ENCODE results near the gene CD6. TPM values are rescaled to one million over a fixed set of nuclear protein-coding genes. Genes with fewer than 3 reads are reported as not detected.

The CD6 gene
- total RNA-seq, 1 donor from 2014 or later = 0.22 TPM

DNA sequence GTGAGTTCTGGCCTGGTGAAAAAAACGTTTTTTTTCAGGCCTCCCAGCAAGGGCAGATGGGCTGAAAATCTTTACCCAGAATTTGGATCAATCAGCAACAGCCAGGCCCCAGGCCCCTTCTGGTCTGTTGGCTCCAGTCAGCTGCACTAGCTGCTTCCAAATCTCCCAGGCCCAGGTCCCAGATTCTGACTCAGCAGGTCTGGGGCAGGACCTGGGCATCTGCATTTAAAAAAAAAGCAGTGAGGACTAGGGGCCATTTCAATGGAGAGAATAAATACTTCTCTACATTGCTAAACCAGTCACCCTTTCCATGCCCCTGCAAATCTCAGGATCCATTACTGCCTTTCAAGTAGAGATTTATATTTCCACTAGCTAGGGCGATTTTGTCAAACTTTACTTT is 23.8 kb upstream of the CD6 start:
- ATAC-seq = no peak
- DNase-seq (ENCODE audit: missing footprints) = no peak
- intact Hi-C loops (cut with DNase I) = no loop called here

DNA sequence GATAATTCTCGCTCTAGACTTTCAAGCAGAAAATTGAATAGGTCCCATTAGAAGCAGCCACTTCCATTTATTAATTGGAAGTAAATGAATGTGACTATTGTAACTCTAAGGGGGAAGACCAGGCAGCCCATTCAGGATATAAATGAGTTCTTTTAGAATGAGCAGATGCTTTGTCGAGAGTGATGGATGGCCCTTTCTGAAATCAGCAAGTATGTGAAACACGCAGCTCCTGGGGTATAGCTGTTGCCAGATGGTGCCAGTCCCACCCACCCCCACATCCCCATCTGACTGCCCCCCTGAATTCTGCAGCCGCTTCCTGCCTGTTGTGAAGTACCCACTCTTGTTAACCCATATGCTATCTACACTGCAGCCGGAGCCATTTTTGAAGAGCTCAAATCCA is 23.2 kb upstream of the CD6 start:
- ATAC-seq (no peak), DNase-seq (ENCODE audit: missing footprints) (no peak)
- intact Hi-C loops (cut with DNase I) = no loop called here

DNA sequence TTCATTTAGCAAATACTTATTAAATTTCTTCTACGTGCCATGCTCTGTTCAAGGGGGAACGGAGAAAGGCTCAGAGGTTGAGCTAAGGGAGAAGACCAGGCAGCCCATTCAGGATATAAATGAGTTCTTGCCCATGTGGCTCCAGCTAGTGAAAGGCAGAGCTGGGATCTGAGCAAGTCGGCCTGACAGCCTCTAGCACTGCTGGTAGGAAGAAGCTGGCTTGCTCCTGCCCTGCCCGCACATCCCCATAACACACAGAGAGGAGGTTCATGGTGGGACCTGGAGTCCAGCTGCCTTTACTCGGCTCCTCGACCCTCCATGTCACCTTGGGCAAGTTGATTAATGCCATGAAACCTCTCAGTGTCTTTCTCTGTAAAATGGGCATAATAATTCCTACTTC is 21.5 kb upstream of the CD6 start:
- DNase-seq (ENCODE audit: missing footprints) (no peak), ATAC-seq (no peak)
- intact Hi-C loops (cut with DNase I) = loop anchor here (5.0 kb wide), 1 partner anchor 33 kb away; no protein-coding TSS in a partner anchor

DNA sequence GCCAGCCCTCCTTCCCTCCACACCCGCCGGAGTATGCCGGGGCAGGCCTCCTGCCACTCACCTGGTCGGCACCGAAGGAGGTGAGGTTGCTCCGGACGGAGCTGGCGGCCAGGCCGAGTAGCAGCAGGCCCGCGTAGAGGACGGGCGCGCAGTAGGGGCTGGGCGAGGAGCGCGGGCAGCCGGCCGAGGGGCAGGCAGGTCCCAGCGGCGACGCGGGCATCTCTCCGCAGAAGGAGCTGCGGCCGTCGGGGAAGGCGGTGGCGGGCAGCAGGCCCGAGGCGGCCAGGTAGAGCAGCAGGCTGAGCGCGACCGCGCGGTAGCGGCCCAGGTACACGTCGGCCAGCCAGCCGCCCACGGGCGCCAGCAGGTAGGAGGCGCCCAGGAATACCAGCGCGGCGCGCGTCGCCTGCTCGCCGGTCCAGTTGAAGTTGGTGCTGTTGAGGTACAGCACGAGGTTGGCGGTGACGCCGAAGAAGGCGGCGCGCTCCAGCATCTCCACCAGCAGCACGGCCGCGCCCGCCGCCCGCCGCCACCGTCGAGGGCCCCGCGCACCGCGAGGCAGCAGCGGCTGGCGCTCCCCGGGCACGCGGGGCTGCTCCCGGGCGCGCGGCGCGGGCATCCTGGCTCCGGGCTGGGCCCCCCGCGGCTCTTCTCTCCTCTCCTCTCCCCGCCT is 20.4 kb upstream of the CD6 start:
- no peak for DNase-seq (ENCODE audit: missing footprints)
- intact Hi-C loops (cut with DNase I) = loop anchor here (5.0 kb wide), 1 partner anchor 34 kb away; no protein-coding TSS in a partner anchor
- ATAC-seq = peak; percentile 3

DNA sequence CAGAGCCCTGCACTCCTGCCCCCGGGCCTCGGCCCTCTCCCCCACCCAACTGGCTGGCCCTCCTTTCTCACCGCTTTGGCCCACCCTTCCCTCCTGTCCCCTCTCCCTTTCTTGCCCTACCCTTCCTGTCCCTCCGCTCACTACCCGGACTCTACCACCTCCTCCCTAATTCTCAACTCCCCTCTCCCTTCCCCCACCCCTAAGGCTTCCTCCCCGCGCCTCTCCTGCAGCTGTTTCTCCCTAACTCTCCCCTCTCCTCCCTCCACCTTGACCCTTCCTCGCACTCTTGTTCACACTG is 19.9 kb upstream of the CD6 start:
- DNase-seq (ENCODE audit: missing footprints) = no peak
- intact Hi-C loops (cut with DNase I) = loop anchor here (5.0 kb wide), 1 partner anchor 34 kb away; no protein-coding TSS in a partner anchor
- ATAC-seq = peak; percentile 18

DNA sequence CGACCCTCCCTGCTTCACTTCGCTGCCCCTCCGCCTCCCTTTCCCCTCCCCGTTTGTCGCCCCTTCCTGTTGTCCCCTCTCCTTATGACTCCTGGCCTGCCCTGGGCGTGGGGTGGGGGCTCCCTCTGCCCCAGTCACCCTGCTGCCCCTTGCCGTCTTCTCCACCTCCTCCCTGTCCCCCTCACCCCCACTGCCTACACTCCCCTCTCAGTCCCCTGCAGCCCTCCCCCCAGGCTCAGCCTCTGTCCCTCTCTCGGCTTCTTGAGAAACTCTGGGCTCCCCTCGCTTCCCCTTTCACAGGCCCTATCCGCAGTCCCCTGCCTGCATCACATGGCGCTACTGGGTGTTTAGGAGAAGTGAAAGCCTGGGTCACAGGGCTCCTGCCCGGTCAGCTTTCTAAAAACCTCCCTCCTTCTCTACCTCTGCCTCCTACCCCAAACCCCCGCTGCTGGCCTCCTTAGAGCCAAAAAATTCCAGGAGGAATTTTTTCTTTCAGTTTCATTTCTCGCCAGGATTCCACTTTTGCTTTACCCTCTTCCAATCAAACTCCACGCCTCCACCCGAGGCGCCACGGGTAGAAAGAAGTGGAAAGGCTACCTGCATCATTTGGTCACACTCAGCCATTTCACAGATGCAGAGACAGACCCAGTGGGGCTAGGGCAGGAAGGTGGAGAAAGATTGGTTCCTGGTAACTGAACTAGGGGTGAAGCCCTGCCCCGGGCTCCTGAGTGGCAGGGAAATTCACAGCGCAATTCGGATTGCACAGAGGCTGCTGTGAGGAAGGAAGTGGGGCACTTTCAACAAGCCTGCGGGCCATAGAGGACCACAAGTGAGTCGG is 19.4 kb upstream of the CD6 start, which contains the start of gene SLC15A3:
Gene SLC15A3, minus strand, starts transcription at position 273 of the 838 bp plus-strand sequence. CDS start 625 bp downstream, outside the sequence.
- DNase-seq (ENCODE audit: missing footprints) = peak; percentile 94

DNA sequence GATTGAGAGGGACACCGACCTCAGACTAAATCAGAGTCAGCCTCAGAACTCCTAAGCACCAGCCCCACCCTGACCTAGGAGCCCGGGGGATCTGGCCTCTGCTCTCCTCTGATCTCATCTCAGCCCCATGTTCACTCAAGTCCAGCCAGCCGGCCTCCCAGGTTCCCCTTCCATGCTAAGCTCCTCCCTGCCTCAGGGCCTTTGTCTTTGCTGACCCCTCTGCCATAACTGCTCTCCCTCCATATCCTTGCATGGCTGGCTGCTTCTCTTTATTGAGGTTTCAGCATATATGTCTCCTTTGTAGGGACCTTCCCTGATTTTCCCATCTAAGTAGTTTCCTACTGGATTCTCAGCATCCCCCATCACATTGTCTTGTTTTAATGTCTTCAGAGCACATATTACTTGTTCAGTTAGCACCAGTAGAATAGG is 18.7 kb upstream of the CD6 start:
- no peak for DNase-seq (ENCODE audit: missing footprints)
- intact Hi-C loops (cut with DNase I) = loop anchor here (5.0 kb wide), 1 partner anchor 35 kb away; no protein-coding TSS in a partner anchor
- peak; percentile 27 for ATAC-seq

More for the DNA sequence above, 19.4 kb upstream of the CD6 start, which contains the start of gene SLC15A3:
- peak; percentile 82 for ATAC-seq
- intact Hi-C loops (cut with DNase I) = loop anchor here (5.0 kb wide), 1 partner anchor 35 kb away; no protein-coding TSS in a partner anchor

DNA sequence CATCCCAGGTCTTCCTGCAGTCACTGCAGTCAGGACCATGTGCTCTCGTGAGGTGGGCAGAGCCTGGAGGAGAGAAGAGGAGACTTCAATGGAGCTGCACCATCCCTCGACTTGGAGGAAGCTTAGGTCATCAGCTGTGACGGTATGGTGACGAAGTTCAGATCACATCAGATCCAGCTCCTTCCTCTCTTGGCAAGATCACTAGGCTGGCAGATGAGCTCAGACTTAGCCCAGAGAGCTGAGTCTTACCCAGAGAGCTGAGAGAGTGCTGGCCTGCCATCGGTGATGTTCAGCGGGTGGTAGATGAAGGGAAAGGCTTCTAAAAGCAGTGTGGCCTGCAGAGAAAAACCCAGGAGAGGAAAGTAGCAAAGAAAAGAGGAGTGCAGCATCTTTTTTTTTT is 17.7 kb upstream of the CD6 start:
- DNase-seq (ENCODE audit: missing footprints) = no peak
- intact Hi-C loops (cut with DNase I) = loop anchor here (5.0 kb wide), 1 partner anchor 36 kb away; no protein-coding TSS in a partner anchor
- ATAC-seq = no peak

DNA sequence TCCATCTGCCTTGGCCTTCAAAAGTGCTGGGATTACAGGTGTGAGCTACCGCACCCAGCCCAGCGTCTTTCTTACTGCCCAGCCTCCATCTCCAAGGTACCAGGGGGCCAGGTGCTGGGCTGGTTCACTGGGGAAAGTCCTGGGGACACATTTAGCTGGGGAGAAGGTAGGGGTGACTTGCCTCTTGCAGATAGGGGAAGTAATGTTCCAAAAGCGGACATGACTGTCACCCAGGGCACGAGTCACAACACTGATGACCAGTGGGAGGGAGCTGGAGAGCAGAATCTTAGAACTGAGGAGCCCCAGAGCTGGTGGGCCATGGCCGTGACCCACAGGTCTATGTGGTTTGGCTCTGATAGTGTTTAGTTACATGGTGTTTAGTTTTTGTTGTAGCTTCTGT is 17.1 kb upstream of the CD6 start:
- ATAC-seq (no peak), DNase-seq (ENCODE audit: missing footprints) (no peak)
- intact Hi-C loops (cut with DNase I) = loop anchor here (5.0 kb wide), 1 partner anchor 37 kb away; no protein-coding TSS in a partner anchor

DNA sequence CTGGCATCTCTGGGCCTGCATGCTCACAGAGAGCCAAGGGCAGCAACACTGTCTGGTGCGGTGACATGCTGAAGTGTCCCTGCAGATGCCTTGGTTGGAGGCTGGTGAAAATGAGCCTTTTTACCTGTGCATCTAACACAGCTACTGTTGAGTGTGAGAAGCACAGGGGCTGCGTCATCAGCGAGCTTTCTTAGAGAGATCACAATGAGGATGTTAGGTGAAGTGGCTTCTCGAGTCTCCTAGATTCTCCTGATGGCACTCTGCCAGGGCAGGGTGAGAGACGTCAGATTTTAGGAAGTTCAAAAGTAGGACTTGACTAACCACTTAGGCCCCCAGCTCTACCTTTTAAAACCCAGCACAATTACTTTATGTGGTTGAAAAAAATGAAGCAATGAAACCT is 15.9 kb upstream of the CD6 start:
- ATAC-seq = no peak
- DNase-seq (ENCODE audit: missing footprints) = no peak
- intact Hi-C loops (cut with DNase I) = no loop called here

DNA sequence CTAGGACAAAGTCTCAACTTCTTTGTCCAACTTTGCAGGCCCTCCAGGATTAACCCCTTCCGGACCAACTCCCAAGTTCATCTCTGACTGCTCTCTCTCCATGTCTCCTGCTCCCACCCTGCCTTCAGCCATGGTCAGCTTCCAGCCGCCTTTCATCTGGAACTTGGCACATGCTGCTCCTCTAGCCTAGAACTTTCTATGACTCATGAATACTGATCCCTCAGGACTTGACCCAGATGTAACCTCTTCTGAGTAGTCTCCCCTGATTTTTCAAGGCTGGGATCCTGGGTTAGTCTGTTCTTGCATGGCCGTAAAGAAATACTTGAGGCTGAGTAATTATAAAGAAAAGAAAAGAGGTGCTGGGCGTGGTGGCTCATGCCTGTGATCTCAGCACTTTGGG is 14.3 kb upstream of the CD6 start:
- intact Hi-C loops (cut with DNase I) = no loop called here
- DNase-seq (ENCODE audit: missing footprints) = no peak
- no peak for ATAC-seq

DNA sequence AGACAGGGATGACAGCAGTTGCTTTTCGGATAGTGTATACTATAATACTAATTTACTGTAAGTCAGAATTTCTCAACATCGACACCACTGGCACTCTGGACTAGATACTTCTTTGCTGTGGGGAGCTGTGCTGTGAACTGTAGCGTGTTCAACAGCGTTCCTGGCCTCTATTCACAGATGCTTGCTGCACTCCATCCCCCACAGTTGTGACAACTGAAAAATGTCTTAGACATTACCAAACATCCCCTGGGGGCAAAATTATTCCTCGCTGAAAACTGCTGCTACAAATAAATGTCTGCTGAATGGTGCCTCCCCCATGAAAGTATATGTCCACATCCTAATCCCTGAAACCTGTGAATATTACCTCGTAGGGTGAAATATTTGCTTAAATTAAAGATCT is 12.0 kb upstream of the CD6 start:
- ATAC-seq (no peak), DNase-seq (ENCODE audit: missing footprints) (no peak)
- intact Hi-C loops (cut with DNase I) = no loop called here

DNA sequence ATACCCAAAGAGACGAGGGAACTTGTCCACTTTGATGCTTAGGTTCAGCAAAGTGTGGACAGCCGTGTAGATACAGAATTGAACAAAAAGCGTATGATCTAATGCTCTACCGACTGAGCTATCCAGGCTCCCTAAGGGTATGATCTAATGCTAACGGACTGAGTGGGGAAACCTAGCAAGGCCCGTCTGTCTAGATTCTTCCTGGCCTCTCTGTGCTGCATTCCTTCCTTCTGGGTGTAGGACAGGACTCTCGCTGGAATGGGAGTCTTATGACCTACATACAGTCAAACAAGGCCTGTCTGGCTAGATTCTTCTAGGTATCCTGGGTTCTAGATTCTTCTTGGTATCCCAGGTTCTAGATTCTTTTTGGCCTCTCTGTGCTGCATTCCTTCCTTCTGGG is 11.1 kb upstream of the CD6 start:
- ATAC-seq = no peak
- intact Hi-C loops (cut with DNase I) = no loop called here
- DNase-seq (ENCODE audit: missing footprints) = no peak

DNA sequence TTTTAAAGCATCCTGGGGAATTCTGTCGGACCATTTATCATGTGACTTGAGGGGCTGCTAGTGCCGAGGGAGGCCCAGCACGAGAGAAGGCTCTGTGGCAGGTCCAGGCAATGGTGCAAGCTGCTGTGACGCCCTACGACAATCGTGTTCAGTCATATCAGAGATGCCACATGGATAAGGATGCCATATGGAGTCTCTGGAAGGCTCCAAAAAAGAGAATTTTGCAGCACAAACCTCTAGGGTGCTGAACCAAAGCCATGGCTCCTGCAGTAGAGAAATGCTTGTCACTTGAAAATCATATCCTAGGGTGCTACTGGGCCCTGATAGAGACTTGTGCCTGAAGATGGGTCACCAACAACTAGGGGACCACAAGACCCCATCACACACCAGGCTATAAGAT is 6.7 kb upstream of the CD6 start:
- ATAC-seq (no peak), DNase-seq (ENCODE audit: missing footprints) (no peak)
- intact Hi-C loops (cut with DNase I) = no loop called here

DNA sequence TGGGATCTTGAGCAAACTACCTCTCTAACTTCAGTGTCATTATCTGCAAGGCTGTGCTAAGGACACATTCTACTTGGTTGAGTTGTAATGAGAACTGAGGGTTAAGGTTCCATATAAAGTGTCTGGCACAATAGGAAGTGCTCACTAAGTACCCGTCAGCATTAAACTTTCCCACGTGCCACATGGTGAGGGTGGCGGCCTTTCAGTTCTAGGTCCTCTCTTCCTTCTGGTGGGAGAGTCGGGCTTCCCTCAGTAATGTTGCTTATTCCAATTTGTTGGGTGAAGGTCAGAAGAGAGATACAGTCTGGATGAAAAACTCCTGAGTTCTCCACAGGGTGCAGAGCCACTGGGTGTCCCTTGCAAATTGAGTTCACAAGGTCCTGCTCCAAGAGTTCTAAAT is 4.6 kb upstream of the CD6 start:
- no peak for ATAC-seq
- DNase-seq (ENCODE audit: missing footprints) = no peak
- intact Hi-C loops (cut with DNase I) = no loop called here

DNA sequence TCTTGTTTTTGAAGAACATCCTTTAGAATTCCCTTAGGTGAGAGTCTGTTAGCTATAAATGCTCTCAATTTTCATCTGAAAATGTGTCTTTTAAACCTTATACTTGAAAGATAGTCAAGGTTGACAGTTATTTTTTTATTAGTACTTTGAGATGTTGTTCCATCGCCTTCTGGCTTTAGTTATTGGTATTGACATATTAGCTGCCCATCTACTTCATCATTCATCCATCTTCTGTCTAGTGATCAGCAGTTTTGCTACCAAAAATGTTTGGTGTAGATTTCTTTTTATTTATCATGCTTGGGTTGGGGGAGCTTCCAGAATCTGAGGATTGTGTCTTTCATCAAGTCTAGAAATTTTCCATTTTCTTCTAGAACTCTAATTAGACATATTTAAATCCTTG is 3.3 kb upstream of the CD6 start:
- no peak for DNase-seq (ENCODE audit: missing footprints)
- no peak for ATAC-seq
- intact Hi-C loops (cut with DNase I) = no loop called here

DNA sequence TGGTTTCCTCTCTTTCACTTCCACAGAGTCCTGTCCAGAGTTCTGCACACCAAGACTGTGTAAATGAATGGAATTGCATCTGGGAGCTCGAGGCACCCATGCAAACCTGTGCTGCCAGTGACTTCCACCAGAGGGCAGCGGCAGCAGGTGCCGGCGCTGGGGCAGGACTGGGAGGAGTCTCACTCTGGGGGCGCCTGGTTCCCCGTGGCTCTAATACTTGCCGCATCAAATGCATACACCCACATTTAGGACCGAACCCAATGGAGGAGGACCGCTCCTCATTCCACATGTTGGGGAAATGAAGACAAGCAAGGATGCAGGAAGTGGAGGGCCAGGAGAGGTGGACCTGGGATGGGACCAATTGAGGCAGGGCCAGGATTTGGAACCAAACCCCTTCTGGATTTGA is 1.1 kb upstream of the CD6 start:
- ATAC-seq = peak; percentile 46
- peak; percentile 86 for DNase-seq (ENCODE audit: missing footprints)
- intact Hi-C loops (cut with DNase I) = loop anchor here (2.0 kb wide), 2 partner anchors 160 to 216 kb away; no protein-coding TSS in a partner anchor

DNA sequence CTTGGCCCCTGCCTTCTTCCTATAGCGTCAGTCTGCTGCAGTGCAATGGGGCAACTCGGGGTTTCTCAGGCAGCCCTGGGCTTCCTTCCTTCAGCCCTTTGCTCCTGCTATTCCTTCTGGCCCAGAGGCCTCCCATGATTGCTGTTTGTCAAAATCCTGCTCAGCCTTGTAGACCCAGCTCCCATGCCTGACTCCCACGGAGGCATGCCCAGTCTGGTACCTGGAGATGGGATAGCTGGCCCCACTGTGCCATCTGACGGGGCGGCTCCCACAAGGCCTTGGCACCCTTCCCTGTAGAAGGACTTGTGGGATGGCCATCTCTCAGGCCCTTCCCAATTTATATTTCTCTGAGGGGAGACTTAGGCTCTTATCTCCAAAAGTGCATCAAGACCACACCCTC is 590 bp upstream of the CD6 start:
- intact Hi-C loops (cut with DNase I) = loop anchor here (2.0 kb wide), 2 partner anchors 160 to 216 kb away; no protein-coding TSS in a partner anchor
- DNase-seq (ENCODE audit: missing footprints) = no peak

DNA sequence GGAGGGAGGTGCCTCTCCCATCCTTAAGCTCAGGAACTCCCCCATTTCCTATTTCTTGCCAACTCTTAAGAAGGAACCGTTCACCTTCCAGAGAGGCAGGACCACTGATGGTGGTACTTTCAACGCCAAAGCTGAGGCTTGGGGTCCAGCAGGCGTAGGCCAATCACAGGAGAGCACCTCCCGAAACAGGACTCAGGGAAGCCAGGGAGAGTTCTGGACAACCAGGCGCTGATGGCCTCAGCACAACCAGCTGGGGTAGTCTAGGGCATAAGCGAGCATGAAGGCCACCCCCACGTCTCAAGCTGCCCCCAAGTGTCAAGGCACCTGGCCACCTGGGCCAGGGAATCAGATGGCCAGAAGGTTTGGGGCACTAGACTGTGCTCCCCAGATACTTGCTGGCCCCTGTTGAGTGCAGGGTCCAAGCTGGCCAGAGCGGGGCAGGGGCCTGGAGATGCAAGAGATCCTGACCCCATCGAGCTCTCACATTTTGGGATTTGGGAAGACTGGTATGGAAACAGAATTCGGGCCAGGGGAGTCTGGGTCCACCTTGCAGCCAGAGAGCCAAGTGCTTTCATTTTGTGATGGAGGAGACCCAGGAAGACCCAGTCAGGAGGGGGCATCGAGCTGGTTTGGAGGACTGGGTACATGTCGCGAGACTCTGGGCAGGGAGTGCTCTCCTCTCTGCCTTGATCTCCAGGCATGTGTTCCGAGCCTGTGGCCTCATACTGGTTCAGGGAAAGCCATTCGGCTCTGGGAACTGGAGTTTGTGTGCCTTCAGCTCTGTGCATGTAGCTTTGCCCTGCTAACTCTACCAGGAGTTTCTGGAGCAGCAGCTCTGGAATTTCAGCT is 926 bp downstream of the CD6 start:
- ATAC-seq (no peak), DNase-seq (ENCODE audit: missing footprints) (no peak)
- intact Hi-C loops (cut with DNase I) = no loop called here

More for the DNA sequence above, 590 bp upstream of the CD6 start:
- ATAC-seq = no peak
